ENCODE results near the gene PCYOX1L. TPM values are rescaled to one million over a fixed set of nuclear protein-coding genes. Genes with fewer than 3 reads are reported as not detected.

The PCYOX1L gene
- total and polyA plus RNA-seq, 2 of the 8 experiments (the other 6 are each of a cell fraction or from before 2014, with no cell fraction given): 6.8 to 17.2 TPM

GRCh38 chr5:149407323-149408251 is 49.7 kb downstream of the PCYOX1L start (continued):
- no peak for TF ChIP-seq SIX5 (IDR thresholded peaks at IDR 0.05; ENCODE audit: low read depth, low read length)
- TF ChIP-seq TBP (IDR thresholded peaks at IDR 0.05; ENCODE audit: low read depth, low read length): no peak
- TF ChIP-seq CTBP2 (IDR thresholded peaks at IDR 0.05; ENCODE audit: borderline replicate concordance, insufficient read depth, insufficient read length, low read length): no peak
- TF ChIP-seq JUND (IDR thresholded peaks at IDR 0.05; ENCODE audit: low read length): no peak
